Cardiac fibroblast (primary cell): ENCODE measurements around the gene INS.
A peak's percentile ranks its signal among the peaks of the same experiment; 100 is the strongest.

Experiments used
- DNase-seq, 2 donors: peaks; one replicate each; pipeline versions ENCODE4 v3.0.0 to v3.0.0-alpha.2; 2010; ENCODE audit warnings: low read depth in 2 of 2
- H3K4me3 ChIP-seq, 2 donors: replicated peaks in 1 of 2; 1 replicate in 1 of 2; 2 replicates in 1 of 2; pipeline ENCODE4 v1.5.1; 2011; ENCODE audit warnings: low read depth in 2 of 2, low read length in 2 of 2, mild to moderate bottlenecking in 2 of 2, moderate library complexity in 1 of 2
- TF ChIP-seq, protein P1 (sequence below): IDR thresholded peaks from one replicate; pipeline ENCODE4 v1.5.1; 2011; ENCODE audit warnings: low read depth, mild to moderate bottlenecking, low read length, inconsistent platforms

Gene INS

DNA sequence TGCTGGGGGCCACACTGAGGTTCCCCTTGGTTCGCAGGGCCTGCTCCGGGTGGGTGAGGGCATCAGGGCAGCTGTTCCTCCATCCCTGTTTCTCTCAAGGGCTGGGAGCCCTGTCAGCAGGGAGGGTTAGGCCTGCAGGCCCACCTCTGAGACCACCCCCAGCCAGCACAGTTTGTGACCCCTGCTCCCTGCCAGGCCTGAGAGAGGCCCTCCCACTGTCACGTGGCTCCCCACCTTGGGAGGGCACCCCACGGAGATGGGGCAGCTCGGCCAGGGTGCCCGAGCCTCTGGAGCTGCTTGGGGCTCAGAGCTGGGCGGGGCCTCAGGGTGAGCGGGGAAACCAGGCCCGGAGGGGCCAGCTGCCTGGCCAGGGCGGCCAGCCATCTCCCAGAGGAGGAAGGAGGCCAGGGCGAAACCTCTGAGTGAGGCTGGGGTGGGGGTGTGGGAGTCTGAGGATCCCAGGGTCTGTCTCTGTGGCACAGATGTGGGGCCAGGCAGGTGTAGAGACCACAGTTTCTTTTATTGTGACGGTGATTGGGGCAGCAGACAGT lies 2.5 kb upstream of the INS start:
- no peak for DNase-seq
- TF ChIP-seq, protein P1, sequence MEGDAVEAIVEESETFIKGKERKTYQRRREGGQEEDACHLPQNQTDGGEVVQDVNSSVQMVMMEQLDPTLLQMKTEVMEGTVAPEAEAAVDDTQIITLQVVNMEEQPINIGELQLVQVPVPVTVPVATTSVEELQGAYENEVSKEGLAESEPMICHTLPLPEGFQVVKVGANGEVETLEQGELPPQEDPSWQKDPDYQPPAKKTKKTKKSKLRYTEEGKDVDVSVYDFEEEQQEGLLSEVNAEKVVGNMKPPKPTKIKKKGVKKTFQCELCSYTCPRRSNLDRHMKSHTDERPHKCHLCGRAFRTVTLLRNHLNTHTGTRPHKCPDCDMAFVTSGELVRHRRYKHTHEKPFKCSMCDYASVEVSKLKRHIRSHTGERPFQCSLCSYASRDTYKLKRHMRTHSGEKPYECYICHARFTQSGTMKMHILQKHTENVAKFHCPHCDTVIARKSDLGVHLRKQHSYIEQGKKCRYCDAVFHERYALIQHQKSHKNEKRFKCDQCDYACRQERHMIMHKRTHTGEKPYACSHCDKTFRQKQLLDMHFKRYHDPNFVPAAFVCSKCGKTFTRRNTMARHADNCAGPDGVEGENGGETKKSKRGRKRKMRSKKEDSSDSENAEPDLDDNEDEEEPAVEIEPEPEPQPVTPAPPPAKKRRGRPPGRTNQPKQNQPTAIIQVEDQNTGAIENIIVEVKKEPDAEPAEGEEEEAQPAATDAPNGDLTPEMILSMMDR: no peak

DNA sequence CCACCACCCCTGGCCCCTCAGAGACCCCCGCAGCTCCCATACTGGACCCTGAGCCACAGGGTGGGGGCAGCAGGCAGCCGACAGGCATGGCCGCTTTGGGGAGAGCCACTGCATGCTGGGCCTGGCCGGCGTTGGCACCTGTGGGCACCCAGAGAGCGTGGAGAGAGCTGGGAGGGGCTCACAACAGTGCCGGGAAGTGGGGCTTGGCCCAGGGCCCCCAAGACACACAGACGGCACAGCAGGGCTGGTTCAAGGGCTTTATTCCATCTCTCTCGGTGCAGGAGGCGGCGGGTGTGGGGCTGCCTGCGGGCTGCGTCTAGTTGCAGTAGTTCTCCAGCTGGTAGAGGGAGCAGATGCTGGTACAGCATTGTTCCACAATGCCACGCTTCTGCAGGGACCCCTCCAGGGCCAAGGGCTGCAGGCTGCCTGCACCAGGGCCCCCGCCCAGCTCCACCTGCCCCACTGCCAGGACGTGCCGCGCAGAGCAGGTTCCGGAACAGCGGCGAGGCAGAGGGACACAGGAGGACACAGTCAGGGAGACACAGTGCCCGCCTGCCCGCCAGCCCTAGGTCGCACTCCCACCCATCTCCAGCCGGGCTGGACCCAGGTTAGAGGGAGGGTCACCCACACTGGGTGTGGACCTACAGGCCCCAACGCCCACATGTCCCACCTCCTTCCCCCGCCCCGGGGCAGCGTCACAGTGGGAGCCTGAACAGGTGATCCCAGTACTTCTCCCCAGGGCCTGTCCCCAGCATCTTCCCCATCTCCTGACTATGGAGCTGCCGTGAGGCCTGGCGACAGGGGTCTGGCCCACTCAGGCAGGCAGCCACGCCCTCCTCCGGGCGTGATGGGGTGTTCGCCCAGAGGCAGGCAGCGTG lies 1.2 kb downstream of the INS start:
- no peak for DNase-seq
- TF ChIP-seq, protein P1: no peak
- H3K4me3 ChIP-seq: no peak overlapping the region

More for the DNA sequence above, 2.5 kb upstream of the INS start:
- H3K4me3 ChIP-seq: no peak overlapping the region

DNA sequence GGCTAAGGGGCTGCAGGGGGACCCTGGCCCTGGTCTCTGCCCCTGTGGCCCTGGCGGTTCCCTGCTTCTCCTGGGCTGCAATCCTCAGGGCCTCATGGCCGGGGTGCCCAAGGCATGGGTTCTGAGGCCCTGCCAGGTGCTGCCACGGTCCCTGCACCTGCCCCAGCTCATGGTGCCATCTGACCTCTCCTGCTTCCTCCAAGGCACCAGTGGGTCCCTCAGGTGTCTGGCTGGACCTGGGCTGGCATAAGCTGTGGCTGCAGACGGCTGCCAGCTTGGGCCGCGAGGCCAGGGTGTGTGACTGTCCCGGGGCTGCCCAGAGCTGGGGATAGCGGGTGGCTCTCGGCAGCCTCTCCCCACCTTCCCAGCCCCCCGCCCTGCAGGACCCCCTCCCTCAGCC lies 2.0 kb downstream of the INS start:
- DNase-seq: no peak
- no peak overlapping the region for H3K4me3 ChIP-seq
- TF ChIP-seq, protein P1: no peak

DNA sequence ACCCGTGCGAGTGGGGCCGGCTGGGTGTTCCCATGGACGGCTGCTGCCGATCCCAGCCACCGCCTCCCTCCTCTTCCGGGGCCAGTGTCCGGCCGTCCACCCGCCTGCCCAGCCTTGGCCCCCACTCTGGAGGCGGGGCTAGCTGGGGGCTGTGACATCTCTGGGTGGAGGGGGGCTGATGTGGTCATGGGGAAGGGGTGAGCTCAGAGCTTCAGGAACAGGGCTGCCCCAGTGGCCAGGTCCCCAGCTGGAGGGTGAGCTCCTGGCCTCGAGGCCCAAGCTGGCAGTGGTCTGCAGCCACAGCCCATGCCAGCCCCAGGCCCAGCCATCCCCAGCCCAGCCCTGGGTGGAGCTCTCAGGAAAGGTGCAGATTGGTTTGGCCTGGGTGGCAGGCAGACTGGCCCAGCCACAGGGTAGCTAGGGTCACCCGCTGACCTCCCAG lies 2.7 kb downstream of the INS start:
- H3K4me3 ChIP-seq: no peak overlapping the region
- no peak for DNase-seq
- TF ChIP-seq, protein P1: no peak

DNA sequence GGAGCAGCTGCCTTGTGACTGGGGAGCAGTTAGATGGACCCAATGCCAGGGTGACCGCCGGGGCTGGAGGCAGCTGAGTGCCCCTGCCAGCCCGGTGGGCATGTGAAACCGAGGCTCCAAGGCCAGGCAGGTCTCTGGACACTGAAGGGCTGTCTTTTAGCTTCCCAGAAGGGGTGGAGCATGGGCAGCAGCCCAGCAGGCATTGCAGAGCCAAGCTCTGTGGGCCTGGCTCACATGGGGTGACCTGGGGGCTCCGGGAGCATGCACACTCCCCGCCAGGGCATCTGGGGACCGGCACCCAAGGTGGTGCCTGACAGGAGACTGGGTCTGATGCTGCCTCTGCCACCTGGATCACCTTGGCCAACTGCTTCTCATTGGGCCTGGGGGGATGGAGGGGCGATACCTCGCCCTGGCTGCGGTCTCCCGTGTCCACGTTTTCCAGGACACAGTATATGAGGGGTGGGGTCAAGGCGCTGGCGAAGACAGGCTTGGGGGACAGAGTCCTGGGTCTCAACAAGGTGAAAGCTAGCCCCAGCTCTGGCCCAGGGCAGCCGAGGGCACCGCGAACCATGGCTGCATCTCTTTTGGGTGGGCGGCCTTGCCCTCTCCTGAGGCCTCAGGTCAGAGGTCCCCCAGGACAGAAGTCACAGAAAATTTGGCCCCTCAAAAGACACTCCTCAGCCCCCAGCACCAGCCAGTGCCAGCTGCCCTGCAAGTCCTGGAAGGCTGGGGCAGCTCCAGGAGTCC lies 3.5 kb downstream of the INS start:
- TF ChIP-seq, protein P1: no peak
- DNase-seq: no peak
- H3K4me3 ChIP-seq: no peak overlapping the region

DNA sequence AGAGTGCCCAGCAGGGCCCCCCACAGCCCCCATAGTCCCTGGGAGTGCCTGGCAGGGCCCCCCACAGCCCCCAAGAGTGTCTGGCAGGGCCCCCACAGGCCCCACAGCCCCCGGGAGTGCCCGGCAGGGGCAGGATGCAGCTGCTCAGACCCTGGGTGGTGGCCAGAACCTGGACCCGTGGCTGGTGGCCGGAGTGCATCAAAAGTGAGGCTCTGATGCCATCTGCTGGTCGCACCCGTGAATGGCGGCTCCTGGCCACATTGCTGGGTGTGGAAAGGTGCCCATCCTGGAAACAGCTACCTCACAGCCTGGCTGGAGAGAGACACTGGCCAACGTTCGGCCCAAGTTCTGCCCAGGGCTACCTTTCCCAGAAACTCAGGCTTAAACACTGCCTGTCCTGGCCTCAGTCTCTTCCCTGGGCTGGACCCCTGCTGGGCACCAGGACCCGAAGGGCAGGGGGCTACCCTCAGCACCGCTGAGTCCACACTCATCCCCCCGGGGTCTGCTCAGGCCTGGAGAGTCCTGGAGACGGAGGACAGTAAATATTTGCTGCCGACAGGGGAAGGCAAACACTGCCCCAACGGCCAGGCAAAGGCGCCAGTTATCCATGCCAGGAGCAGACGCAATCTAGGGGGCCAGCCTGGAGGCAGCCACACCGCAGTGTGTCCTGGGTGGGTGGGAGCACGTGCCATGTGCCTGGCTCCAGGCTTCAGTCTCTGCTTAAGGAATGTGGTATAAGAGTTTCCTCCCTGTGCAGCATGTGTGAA lies 4.4 kb downstream of the INS start:
- TF ChIP-seq, protein P1: peak; percentile 89
- no peak overlapping the region for H3K4me3 ChIP-seq
- peak; percentile 58 to 61 for DNase-seq
